ENCODE results near the gene EIF3D.

- TF ChIP-seq CTCF (IDR thresholded peaks at IDR 0.05; ENCODE audit: low read length) (no peak), EZH2 (IDR thresholded peaks at IDR 0.05; ENCODE audit: borderline replicate concordance, low read length) (no peak)
Measured at GRCh38 chr22:36536717-36537116, 7.8 kb upstream of the EIF3D start.

Data from OCI-LY1 (cell line).